SW480 (cell line): Measurements from ENCODE around the gene CFD.
"Not testable (repeated sequence)": the region's sequence is repeated elsewhere in the genome, so short reads cannot be mapped to it uniquely, and the experiment has no call there.

Source experiments
- DNase-seq: peaks from one replicate; pipeline ENCODE4 v3.0.0-alpha.2; 2016; ENCODE audit warnings: low spot score

Gene CFD

DNA sequence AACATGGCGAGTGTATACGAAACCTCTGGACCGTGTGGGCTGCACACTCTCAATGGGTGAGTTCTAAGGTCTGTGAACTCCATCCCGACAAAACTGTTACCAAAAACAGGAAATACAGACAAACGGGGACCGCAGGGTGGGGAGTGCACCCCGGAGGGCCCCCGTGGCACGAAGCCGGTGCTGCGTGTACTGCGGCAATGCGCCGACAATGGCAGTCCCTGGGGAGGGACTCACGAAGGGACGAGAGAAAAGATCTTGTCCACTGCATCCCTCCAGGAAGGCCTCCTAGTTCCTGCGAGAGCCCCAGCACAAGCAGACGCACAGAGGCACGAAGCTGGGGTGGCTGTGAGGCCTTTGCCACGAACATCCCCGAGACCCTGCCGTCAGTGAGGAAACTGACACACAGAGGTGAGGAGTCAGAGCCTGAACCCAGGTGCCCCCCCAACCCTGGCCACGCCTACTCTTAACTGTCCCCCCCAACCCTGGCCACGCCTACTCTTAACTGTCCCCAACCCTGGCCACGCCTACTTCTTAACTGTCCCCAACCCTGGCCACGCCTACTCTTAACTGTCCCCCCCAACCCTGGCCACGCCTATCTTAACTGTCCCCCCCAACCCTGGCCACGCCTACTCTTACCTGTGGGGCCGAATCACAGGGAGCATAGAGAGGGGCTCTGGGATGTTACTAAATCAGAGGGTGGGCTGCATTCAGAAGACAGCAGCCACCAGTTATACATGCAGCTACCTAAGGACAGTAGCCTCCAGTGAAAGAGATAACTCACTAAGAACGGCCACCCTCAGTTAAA, 29.3 kb downstream of the CFD start:
- no peak for DNase-seq

DNA sequence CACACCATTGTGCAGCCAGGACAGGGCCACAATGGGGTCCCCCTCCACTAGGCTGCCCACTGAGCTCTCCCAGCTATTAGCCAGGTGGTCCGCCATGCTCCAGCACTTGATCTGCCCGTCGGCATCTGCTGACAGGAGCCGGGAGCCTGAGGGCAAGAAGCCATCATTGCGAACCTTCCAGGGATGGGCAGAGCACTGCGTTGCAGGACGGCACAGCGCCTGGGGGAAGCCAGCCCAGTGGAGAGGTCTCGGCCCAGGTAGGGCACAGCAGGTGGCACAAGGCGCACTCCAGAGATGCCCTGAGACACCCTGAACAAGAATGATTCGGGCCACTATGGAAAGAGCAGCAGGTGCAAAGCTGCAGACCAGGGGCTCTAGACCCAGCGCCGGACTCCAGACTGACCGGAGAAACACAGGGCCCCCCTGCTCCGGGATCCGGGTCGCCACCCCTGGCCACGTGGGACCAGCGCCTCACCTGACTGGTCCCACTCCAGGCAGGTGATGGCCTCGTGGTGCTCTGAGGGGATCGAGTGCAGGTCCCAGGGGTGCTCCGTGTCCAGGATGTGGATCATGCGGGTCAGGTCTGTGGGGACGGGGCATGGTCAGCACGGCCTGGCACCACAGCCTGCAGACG, 30.3 kb downstream of the CFD start:
- no peak for DNase-seq

DNA sequence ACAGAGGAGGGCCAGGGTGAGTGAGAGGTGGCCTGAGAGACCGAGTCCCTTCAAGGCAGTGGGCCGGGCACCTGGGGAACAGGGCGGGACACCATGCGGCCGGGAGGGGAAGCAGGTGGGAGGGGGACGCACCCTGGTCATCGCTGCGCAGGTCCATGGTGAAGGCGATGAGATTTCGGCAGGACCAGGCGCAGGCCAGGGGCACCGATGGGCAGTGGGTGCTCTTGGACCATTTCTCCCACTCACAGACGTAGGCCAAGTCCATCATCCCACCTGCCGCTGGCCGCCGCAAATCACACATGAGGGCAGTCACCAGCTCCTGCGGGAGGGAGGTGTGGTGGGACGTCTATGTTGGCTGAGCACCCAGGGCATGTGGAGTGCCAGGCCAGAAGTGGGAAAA, 31.4 kb downstream of the CFD start:
- DNase-seq, result no peak

DNA sequence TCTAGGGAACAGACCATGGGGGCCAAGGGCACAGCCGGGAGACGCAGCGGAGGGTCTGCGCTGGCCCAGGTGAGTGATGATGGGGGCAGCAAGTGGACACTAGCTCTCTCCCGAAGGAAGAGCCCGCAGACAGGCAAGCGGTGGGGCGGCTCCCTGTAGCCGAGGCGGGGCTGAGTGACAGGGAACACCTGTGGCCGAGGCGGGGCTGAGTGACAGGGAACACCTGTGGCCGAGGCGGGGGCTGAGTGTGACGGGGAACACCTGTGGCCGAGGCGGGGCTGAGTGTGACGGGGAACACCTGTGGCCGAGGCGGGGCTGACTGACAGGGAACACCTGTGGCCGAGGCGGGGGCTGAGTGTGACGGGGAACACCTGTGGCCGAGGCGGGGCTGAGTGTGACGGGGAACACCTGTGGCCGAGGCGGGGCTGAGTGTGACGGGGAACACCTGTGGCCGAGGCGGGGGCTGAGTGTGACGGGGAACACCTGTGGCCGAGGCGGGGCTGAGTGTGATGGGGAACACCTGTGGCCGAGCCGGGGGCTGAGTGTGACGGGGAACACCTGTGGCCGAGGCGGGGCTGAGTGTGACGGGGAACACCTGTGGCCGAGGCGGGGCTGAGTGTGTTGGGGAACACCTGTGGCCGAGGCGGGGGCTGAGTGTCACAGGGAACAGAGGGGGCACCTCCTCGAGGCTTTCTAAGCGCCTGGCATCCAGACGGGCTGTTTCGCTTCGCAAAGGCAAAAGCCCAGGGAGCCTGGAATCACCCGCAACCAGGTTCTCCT, 32.1 kb downstream of the CFD start:
- not testable (repeated sequence) for DNase-seq

DNA sequence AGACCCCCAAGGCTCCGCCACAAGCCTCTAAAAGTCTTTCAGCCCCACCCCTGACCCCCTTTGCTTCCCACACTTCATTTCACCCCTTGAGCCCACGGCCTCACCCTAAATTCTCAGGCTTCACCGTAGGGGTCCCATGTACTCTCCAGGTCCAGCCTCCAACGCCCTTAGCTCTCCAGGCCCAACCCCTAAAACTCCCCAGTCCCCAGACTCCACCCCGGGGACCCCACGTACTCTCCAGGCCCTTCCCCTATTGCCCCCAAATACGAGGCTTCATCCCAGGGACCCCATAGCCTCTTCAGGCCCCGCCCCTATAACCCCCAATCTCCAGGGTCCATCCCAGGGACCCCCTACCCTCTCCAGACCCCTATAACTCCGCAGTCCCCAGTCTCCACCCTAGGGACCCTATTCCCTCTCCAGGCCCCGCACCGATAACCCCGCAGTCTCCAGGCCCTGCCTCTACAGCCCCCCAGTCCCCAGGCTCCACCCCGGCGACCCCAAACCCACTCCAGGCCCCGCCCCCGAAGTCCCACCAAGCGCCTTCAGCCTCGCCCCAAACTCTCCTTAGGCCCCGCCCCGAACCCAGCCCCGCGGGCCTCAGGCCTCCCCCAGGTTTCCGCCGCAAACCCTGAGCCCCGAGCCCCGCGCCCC, 32.9 kb downstream of the CFD start:
- DNase-seq, result no peak

DNA sequence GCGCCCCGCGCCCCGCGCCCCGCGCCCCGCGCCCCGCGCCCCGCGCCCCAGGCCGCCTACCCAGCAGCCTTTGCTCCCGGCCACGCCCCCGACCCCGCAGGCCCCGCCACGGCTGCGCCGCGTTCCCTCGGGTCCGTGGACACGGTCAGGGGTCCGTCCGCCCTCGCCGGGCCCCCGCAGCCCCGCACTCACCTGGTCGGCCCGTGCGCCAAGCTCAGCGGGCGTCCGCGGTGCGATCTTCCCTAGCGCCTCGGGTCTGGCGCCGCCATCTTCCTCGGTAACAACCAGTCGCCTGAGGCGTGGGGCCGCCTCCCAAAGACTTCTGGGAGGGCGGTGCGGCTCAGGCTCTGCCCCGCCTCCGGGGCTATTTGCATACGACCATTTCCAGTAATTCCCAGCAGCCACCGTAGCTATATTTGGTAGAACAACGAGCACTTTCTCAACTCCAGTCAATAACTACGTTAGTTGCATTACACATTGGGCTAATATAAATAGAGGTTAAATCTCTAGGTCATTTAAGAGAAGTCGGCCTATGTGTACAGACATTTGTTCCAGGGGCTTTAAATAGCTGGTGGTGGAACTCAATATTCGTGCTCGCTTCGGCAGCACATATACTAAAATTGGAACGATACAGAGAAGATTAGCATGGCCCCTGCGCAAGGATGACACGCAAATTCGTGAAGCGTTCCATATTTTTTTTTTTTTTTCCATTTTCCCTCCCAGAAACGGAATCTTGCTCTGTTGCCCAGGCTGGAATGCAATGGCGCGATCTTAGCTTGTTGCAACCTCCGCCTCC, 33.6 kb downstream of the CFD start, which contains the start of the genes MED16 and RNU6-9:
Gene MED16, minus strand, starts transcription at position 294 of the 796 bp plus-strand sequence. CDS start 2,056 bp downstream, outside the sequence.
Gene RNU6-9, plus strand, starts transcription at position 591 of the 796 bp plus-strand sequence.
- DNase-seq, result peak; percentile 84

DNA sequence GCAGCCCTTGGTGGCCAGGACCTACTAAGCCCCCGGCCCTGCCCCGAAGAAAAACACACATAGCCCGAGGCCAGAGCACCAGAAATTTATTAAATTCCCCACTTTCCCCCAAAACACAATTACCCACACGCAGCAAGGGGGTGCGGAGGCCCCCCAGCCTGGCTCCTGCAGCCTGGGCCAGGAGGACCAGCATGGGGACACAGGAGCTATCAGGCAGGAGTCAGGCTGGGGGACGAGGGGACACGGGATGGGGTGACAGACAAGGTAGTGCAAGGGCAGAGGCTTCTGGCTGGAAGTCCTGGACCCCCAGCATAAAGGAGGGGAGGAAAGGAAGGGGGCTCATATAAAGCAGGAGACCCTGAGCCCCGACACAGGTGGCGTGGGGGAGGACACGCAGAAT, 37.0 kb downstream of the CFD start:
- DNase-seq, result no peak

DNA sequence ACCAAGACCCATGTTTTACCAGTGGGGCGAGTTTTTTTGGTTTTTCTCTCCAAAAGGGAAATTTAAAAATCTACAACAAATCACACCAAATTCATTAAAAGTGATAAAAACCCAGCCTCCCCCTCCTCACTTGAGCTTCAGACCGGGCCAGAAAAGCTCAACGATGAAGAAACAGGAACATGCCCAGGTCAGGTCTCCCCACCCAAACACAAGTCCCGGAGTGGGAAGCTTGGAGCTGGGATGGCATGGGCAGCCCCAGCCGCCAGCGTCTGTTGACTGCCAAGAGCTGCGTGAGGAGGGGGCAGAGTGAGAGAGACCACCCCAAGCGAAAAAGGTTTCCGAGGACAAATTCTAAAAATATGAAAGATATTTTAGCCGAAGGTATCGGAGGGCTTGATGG, 37.5 kb downstream of the CFD start:
- DNase-seq, result no peak

DNA sequence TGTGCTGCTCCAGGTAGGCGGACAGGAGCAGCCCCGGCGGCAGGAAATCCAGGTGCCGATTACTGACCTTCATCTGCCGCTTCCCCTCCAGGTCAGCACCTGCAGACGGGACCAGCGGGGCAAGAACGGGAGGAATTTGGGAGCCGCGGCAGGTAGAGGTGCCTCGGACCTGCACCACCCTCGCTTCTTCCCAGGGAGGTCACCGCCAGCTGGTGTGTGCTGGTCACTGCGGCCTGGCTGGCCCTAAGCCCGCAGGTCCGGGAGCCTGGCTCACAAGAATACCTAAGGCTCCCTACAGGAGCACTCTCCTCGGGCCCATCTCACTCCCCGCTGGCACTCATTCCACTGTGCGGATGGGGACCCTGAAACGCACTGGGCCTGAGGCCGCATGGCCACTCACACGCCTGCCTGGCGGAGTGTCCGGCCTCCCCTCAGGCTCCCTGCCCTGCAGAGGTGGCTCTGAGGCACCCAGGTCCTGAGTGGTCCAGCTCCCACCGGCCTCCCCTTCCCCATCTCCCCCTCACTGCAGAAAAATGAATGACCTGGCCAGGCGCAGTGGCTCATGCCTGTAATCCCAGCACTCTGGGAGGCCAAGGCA, 38.1 kb downstream of the CFD start:
- no peak for DNase-seq

DNA sequence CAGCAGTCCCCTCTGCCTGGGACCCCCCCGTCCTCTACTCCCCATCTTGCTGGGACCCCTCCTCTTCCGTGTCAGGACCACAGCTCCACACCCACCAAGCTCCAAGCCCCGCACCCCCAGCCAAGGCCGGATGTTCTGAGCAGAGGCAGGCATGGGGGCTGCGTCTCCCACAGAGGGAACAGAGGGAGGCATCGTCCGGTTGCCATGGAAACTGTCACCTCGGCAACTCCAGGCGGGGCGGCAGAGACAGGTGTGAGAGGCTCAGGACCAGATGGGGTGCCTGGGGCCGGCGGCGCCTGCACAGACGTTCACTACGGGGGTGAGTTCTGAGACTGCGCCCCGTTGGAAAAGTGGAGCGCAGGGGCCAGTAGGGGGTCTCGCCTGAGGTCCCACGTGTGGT, 39.2 kb downstream of the CFD start:
- no peak for DNase-seq

DNA sequence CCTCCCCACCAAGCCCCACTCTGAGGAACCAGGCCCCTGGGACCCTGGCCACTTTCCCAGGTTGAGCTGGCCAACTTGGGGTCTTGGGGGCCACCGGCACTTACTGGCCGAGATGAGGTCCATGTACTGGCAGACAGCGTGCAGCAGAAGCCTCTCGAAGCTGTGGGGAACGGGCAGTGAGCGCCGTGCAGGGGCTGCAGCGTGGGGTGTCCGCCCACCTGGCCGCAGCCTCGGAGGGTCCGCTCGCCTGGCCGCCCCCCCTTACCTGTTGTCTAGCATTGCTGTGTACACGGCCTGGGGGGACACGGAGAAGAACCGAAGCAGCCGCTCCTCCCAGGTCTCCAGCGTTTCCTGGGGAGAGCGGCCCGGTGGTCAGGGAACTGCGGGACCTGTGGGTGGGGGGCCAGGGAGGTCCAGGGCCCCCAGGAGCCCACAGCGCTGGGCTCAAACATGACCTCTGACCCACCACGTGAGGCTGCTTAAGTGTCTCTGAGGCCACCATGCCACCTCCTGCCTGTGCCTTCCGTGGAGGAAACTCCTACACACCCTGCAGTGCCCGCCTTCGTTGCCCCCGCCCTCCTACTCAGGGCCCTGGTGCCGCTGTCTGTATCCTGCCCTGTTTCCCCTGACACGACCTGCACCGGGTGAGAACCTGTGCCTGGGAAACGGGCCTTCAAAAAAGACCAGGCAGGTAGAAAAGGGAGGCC, 40.0 kb downstream of the CFD start:
- no peak for DNase-seq

DNA sequence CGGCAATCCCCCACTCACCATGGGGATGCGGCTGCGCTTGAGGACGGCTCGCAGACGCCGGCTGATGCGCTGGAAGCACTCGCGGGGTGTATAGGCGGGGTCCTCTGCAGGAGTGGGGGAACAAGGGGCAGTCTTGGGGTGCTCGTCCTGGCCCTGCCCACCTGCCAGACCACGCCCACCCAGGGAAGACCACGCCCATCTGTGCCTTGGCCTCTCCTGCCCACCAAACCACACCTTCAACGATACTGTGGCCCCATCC, 40.5 kb downstream of the CFD start:
- no peak for DNase-seq

DNA sequence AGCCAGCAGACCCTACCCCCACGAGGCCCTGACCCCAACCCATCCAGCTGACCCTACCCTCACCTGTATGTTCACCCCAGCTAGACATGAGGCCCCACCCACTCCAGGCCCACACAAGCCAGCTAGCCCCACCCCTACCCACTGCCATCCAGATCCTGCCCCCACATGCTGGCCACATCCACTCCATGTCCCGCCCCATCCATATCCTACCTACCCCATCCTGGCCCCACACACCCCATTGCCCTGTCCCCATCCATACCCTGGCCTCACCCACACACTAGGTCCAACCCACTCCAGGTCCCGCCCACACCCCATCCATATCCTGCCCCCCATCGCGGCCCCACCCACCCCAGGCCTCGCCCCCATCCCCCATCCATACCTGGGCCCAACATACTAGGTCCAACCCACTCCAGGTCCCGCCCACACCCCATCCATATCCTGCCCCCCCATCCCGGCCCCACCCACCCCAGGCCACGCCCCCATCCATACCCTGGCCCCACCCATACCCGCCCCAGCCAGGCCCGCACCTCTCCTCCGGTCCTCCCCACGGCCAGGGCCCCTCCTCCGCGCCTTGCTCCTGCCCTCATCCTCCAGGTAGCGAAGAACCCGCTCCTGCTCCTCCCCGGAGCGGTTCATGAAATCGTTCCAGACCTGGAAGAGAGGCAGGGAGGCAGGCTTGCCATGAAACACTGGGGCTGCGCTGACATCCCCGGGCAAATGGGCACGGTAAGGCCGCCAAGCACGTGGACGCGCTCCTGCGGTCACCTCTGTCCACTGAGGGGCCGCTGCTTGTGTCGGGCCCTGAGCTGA, 41.0 kb downstream of the CFD start:
- peak; percentile 56 for DNase-seq

DNA sequence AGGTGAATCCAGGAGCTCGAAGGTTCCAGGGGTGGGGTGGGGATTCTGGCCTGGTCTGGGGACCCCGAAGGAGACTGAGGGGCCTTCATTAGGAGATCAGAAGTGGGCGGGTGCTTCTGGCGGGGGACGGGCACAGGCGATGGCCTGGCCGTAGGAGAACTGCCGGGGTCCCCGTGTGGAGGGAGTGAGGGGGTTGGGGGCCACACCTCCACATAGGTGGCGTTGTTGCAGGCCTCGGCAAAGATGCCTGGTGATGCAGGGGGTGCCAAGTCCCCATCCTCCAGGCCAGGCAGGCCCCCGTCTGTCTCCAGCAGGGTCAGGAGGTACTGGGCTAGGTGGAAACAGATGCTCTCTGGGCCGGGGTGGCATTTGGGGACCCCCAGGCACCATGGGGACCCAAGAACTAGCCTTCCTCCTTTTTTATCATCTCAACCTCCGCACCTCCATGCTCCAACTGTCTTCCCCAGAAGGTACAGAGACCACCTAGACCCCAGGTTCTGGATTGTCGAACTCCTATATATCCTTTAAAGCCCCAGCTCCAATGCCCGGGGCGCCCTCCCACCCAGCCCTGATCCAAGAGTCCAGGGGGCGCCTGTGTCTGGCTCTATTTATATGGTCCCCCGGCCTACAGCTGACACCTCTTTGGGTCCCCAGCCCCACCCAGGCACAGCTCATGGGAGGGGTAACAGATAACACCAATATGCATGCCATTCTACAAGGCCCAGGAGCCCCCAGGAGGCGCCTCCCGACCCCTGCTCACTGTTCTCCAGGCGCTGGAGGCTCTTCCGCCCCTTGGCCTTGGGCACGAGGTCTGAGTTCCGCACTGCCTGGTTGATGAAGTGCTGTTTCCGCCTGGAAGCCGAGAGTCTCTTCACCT, 42.0 kb downstream of the CFD start:
- DNase-seq, result no peak

DNA sequence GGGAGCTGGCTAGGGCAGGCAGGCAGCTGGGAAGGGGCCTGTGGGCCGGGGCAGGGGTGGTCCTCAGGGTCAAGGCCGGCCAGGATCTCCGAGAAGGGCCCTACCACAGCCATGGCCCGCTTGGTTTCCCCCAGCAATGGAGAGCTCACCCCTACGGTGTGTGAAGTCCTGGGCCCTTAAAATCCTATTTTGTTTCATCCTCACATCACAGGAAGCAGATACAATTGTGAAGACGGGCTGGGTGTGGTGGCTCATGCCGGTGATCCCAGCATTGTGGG, 42.6 kb downstream of the CFD start:
- no peak for DNase-seq

DNA sequence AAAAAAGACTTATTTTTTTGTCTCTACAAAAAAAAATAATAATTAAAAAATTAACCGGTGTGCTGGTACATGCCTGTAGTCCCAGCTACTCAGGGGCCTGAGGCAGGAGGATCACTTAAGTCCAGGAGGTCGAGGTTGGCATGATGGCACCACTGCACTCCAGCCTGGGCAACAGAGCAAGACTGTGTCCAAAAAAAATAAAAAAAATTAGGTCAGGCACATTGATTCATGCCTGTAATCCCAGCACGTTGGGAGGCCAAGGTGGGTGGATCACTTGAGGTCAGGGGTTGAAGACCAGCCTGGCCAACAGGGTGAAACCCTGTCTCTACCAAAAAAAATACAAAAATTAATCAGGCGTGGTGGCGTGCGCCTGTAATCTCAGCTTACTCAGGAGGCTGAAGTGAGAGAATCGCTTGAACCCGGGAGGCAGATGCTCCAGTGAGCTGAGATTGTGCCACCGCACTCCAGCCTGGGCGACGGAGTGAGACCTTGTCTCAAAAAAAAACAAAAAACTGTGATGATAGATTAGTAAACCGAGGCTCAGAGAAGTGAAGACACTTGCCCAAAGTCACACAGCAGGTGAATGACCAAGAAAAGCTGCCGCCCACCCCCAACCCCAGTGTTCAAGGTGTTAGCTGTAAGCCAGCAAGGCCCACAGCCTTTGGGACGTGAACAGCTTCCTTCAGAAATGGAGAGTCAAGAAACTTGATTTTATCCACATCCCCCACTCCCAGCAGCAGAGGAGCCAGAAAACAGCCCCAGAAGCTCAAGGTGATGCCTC, 43.2 kb downstream of the CFD start:
- DNase-seq, result no peak

DNA sequence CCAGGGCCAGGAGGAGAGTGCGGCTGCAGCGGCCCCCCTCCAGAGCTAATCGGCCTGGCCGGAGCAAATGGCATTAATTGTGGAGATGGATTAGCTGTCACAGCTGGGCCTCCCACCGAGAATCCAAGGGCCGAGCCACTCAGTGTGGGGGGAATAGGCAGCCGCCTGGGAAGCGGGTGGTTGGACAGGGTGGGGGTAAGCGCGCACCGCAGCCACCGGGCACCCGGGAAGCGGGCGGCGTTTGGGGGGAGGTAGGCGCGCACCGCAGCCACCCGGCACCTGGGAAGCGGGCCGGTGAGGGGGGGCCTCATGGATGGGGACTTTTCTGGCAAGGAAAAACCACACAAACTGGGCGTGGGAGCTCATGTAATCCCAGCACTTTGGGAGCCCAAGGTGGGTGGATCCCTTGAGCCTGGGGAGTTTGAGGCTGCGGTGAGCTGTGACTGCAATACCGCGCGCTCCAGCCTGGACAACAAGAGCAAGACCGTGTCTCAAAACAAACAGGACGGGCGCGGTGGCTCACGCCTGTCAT, 43.9 kb downstream of the CFD start:
- DNase-seq, result peak; percentile 40

DNA sequence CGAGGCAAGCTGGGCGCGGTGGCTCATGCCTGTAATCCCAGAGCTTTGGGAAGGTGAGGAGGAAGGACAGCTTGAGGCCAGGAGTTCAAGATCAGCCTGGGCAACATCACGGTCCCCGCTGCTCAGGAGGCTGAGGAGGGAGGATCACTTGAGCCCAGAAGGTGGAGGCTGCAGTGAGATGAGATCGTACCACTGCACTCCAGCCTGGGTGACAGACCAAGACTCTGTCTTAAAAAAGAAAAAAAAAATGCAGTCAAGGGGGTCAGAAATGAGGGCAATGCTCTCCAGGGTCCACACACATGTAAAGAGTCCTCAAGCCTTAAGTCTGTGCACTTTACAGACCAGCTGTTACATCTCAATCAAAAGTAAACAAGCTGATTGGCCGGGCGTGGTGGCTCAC, 45.1 kb downstream of the CFD start:
- no peak for DNase-seq
